GM21528 (cell line): ENCODE data around the gene SMIM20.

Experiments used
- ATAC-seq: cut with Tn5 transposase; IDR thresholded peaks from one replicate; pipeline ENCODE4 v1.9.1; 2021; ENCODE audit warnings: mild to moderate bottlenecking, moderate library complexity; ENCODE audit not compliant: unreplicated experiment, low FRiP score

The SMIM20 gene

GRCh38 chr4:25925486-25926201 lies 11.6 kb downstream of the SMIM20 start:
- no peak for ATAC-seq

- no peak for ATAC-seq
Measured at GRCh38 chr4:25926462-25926861, 12.4 kb downstream of the SMIM20 start.

GRCh38 chr4:25927361-25928195 lies 13.6 kb downstream of the SMIM20 start:
- ATAC-seq, result no peak

GRCh38 chr4:25928379-25929297 lies 14.6 kb downstream of the SMIM20 start:
- ATAC-seq, result no peak

GRCh38 chr4:25929298-25929686 lies 15.3 kb downstream of the SMIM20 start:
- ATAC-seq, result no peak

- no peak for ATAC-seq
Measured at GRCh38 chr4:25930731-25931354, 16.8 kb downstream of the SMIM20 start.

- ATAC-seq, result no peak
Measured at GRCh38 chr4:25936696-25937095, 22.7 kb downstream of the SMIM20 start.

GRCh38 chr4:25937801-25938200 lies 23.8 kb downstream of the SMIM20 start:
- ATAC-seq, result no peak

GRCh38 chr4:25938366-25938765 lies 24.3 kb downstream of the SMIM20 start:
- ATAC-seq, result peak; percentile 26

GRCh38 chr4:25938787-25939186 lies 24.8 kb downstream of the SMIM20 start:
- ATAC-seq, result peak; percentile 71

GRCh38 chr4:25939330-25939729 lies 25.3 kb downstream of the SMIM20 start:
- no peak for ATAC-seq

- ATAC-seq, result no peak
Measured at GRCh38 chr4:25941457-25942221, 27.6 kb downstream of the SMIM20 start.

- no peak for ATAC-seq
Measured at GRCh38 chr4:25943312-25943711, 29.3 kb downstream of the SMIM20 start.

GRCh38 chr4:25943805-25944204 lies 29.8 kb downstream of the SMIM20 start:
- no peak for ATAC-seq

GRCh38 chr4:25948051-25948450 lies 34.0 kb downstream of the SMIM20 start:
- ATAC-seq, result no peak

GRCh38 chr4:25949173-25949748 lies 35.2 kb downstream of the SMIM20 start:
- ATAC-seq, result no peak

- ATAC-seq, result no peak
Measured at GRCh38 chr4:25949994-25950393, 36.0 kb downstream of the SMIM20 start.

- ATAC-seq, result no peak
Measured at GRCh38 chr4:25950461-25951389, 36.7 kb downstream of the SMIM20 start.
